ENCODE measurements around the gene NOC2L. TPM values are rescaled to one million over a fixed set of nuclear protein-coding genes. Genes with fewer than 3 reads are reported as not detected.

The NOC2L gene
- total RNA-seq, 1 donor from 2014 or later: 192 TPM

DNA sequence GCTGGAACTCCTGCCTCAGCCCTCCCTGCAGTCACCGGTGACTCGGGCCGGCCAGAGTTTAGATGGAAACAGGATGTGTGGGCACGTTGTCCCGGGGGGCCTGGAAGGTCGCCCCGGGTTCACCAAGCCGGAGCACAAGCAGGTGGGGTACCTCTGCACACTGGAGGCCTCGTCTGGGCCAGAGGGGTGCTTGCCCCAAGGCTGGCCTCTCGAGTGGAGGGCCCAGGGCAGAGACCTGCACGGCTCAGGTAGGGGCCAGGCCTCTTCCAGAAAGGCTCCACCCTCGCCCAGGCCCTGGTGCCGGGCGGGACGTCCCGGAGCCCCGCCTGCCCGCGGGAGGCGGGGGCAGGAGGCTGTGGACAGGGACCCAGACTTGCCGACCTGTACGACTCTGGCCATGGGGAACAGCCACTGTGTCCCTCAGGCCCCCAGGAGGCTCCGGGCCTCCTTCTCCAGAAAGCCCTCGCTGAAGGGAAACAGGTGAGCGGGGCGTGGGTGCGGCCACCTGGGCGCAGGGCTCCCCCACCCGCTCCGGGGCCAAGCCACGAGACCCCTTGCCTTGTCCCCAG, 7.2 kb upstream of the NOC2L start, which contains the start of gene PLEKHN1:
PLEKHN1 (plus strand) TSS at position 348 of the 569 bp plus-strand sequence; CDS start at position 398, 50 bp downstream.
- peaks cover 7% of the 10 kb centered on the region for H3K4me1 Mint-ChIP-seq
- peaks cover 15% of the 10 kb centered on the region for H3K36me3 Mint-ChIP-seq (ENCODE audit: low read depth)
- intact Hi-C loops (cut with micrococcal nuclease): no loop called here
- DNase-seq: peak; percentile 81
- peak within 1 kb of the TSS; percentile 86 for H3K4me3 Mint-ChIP-seq
- H3K9me3 Mint-ChIP-seq: no peaks in the 10 kb centered on the region
- peak within 1 kb of the TSS; percentile 85 for H3K27ac Mint-ChIP-seq
- peaks cover 10% of the 10 kb centered on the region for H3K27me3 Mint-ChIP-seq

GRCh38 chr1:965526-966134, 6.6 kb upstream of the NOC2L start:
- Mint-ChIP-seq H3K27me3 (peaks cover 10% of the 10 kb centered on the region), H3K4me3 (peak overlapping the region; percentile 63), H3K27ac (peak overlapping the region; percentile 53), H3K4me1 (peaks cover 7% of the 10 kb centered on the region), H3K36me3 (ENCODE audit: low read depth) (peaks cover 15% of the 10 kb centered on the region), H3K9me3 (no peaks in the 10 kb centered on the region)
- DNase-seq: no peak
- intact Hi-C loops (cut with micrococcal nuclease): no loop called here

- H3K36me3 Mint-ChIP-seq (ENCODE audit: low read depth): peaks cover 15% of the 10 kb centered on the region
- H3K4me1 Mint-ChIP-seq: peaks cover 7% of the 10 kb centered on the region
- no peaks in the 10 kb centered on the region for H3K9me3 Mint-ChIP-seq
- H3K27ac Mint-ChIP-seq: no peak overlapping the region
- H3K4me3 Mint-ChIP-seq: peak overlapping the region; percentile 63
- intact Hi-C loops (cut with micrococcal nuclease): no loop called here
- peaks cover 10% of the 10 kb centered on the region for H3K27me3 Mint-ChIP-seq
- no peak for DNase-seq
Measured at GRCh38 chr1:964691-965525, 5.9 kb upstream of the NOC2L start.

GRCh38 chr1:963746-964525, 4.9 kb upstream of the NOC2L start:
- no peaks in the 10 kb centered on the region for H3K9me3 Mint-ChIP-seq
- DNase-seq: no peak

GRCh38 chr1:963301-963651, 4.2 kb upstream of the NOC2L start:
- no peak for DNase-seq
- Mint-ChIP-seq H3K27ac (no peak overlapping the region), H3K4me3 (no peak overlapping the region), H3K27me3 (peaks cover under 1% of the 10 kb centered on the region), H3K36me3 (ENCODE audit: low read depth) (peaks cover 19% of the 10 kb centered on the region), H3K9me3 (no peaks in the 10 kb centered on the region), H3K4me1 (peaks cover 10% of the 10 kb centered on the region)
- intact Hi-C loops (cut with micrococcal nuclease): no loop called here

More at GRCh38 chr1:963746-964525, 4.9 kb upstream of the NOC2L start:
- Mint-ChIP-seq H3K27ac (no peak overlapping the region), H3K4me1 (peaks cover 10% of the 10 kb centered on the region), H3K4me3 (peak overlapping the region; percentile 7), H3K36me3 (ENCODE audit: low read depth) (peaks cover 16% of the 10 kb centered on the region), H3K27me3 (peaks cover 7% of the 10 kb centered on the region)
- intact Hi-C loops (cut with micrococcal nuclease): no loop called here

- intact Hi-C loops (cut with micrococcal nuclease): no loop called here
- Mint-ChIP-seq H3K9me3 (no peaks in the 10 kb centered on the region), H3K27me3 (no peaks in the 10 kb centered on the region), H3K36me3 (ENCODE audit: low read depth) (peaks cover 21% of the 10 kb centered on the region), H3K4me3 (peak overlapping the region; percentile 69), H3K27ac (no peak overlapping the region), H3K4me1 (peaks cover 13% of the 10 kb centered on the region)
- no peak for DNase-seq
Measured at GRCh38 chr1:962381-963300, 3.6 kb upstream of the NOC2L start.

DNA sequence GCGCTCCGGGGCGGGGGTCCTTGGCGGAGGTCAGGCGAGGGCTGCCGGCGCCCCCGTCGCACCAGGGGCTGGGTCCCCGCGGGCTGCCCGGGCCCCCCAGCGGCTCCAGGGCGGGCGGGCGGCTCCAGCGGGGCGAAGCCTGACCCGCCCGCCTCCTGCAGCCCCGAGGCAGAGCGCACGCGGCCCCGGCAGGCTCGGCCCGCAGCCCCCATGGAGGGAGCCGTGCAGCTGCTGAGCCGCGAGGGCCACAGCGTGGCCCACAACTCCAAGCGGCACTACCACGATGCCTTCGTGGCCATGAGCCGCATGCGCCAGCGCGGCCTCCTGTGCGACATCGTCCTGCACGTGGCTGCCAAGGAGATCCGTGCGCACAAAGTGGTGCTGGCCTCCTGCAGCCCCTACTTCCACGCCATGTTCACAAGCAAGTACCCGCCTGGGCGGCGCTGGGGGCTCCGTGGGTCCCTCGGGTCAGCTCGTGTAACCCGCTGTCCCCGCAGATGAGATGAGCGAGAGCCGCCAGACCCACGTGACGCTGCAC, 2.1 kb upstream of the NOC2L start:
- DNase-seq: peak; percentile 65
- Mint-ChIP-seq H3K27ac (no peak overlapping the region), H3K9me3 (no peaks in the 10 kb centered on the region), H3K4me1 (peaks cover 17% of the 10 kb centered on the region), H3K36me3 (ENCODE audit: low read depth) (peaks cover 27% of the 10 kb centered on the region), H3K27me3 (no peaks in the 10 kb centered on the region), H3K4me3 (peak overlapping the region; percentile 69)
- intact Hi-C loops (cut with micrococcal nuclease): no loop called here

DNA sequence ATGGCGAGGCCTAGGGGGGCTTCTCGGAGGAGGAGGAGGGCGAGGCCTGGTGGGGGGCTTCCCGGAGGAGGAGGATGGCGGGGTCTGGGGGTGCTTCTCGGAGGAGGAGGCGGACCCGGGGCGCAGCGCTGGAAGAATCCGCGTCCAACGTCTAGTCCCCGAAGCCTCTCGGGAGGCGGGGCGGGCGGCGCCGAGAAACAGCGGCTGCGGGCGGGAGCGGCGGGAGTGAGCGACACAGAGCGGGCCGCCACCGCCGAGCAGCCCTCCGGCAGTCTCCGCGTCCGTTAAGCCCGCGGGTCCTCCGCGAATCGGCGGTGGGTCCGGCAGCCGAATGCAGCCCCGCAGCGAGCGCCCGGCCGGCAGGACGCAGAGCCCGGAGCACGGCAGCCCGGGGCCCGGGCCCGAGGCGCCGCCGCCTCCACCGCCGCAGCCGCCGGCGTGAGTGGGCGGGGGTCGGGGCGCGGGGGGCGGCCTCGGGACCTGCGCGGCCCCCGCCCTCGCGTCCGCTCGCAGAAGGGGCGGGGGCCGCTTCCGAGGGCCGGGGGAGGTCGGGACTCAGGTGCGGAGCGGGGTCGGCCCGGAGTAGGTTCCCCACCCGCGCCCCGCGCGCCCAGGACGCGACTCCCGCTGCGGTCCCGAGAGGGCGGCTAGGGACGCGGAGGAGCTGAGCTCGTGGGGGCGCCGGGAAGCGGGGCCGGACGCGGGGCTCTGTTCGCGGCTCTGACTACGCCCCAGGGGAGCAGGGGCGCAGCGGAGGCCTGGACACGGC, 1.5 kb upstream of the NOC2L start, which contains the start of gene KLHL17:
KLHL17 (plus strand) TSS at position 222 of the 769 bp plus-strand sequence; CDS start at position 332, 110 bp downstream.
- H3K4me3 Mint-ChIP-seq: peak within 1 kb of the TSS; percentile 99
- intact Hi-C loops (cut with micrococcal nuclease): no loop called here
- peak; percentile 95 for DNase-seq
- peaks cover 15% of the 10 kb centered on the region for H3K4me1 Mint-ChIP-seq
- H3K27me3 Mint-ChIP-seq: no peaks in the 10 kb centered on the region
- H3K27ac Mint-ChIP-seq: peak within 1 kb of the TSS; percentile 65
- H3K36me3 Mint-ChIP-seq (ENCODE audit: low read depth): peaks cover 31% of the 10 kb centered on the region
- H3K9me3 Mint-ChIP-seq: no peaks in the 10 kb centered on the region

DNA sequence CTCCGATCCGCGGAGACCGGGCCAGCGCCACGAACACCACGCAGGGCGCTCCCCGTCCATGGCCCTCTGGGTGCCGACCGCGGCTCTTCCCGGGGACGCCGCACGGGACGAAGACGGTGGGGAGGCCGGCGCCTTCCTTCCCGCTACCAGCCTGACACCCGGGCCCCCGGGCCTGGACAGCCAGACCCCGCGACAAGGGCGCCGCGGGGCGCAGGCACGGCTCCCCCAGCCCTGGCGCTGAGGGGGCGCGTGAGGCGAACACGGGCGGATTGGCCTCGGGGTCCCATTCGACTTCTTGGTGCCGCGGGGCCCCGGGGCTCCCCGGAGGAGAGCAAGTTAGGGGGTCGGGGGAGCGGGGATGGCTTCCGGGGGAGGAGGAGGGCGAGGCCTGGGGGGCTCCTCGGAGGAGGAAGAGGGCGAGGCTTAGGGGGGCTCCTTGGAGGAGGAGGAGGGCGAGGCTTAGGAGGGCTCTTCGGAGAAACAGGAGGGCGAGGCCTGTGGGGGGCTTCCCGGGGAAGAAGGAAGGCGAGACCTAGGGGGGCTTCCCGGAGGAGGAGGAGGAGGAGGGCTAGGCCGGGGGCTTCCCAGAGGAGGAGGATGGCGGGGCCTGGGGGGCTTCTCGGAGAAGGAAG, 791 bp upstream of the NOC2L start:
- H3K9me3 Mint-ChIP-seq: no peaks in the 10 kb centered on the region
- peak overlapping the region; percentile 65 for H3K27ac Mint-ChIP-seq
- intact Hi-C loops (cut with micrococcal nuclease): loop anchor here (1.0 kb wide), 1 partner anchor 7 kb away; no protein-coding TSS in a partner anchor
- H3K4me1 Mint-ChIP-seq: peaks cover 19% of the 10 kb centered on the region
- no peak for DNase-seq
- peaks cover 35% of the 10 kb centered on the region for H3K36me3 Mint-ChIP-seq (ENCODE audit: low read depth)
- no peaks in the 10 kb centered on the region for H3K27me3 Mint-ChIP-seq
- peak overlapping the region; percentile 99 for H3K4me3 Mint-ChIP-seq

- no peaks in the 10 kb centered on the region for H3K27me3 Mint-ChIP-seq
Measured at GRCh38 chr1:956636-957035, 2.4 kb downstream of the NOC2L start.

GRCh38 chr1:955474-955873, 3.6 kb downstream of the NOC2L start:
- Mint-ChIP-seq H3K36me3 (ENCODE audit: low read depth) (peaks cover 50% of the 10 kb centered on the region), H3K4me1 (peaks cover 19% of the 10 kb centered on the region), H3K9me3 (no peaks in the 10 kb centered on the region), H3K27ac (no peak overlapping the region), H3K27me3 (no peaks in the 10 kb centered on the region), H3K4me3 (no peak overlapping the region)
- intact Hi-C loops (cut with micrococcal nuclease): no loop called here
- no peak for DNase-seq

More at GRCh38 chr1:956636-957035, 2.4 kb downstream of the NOC2L start:
- Mint-ChIP-seq H3K4me3 (no peak overlapping the region), H3K4me1 (peaks cover 16% of the 10 kb centered on the region), H3K27ac (no peak overlapping the region), H3K36me3 (ENCODE audit: low read depth) (peaks cover 42% of the 10 kb centered on the region), H3K9me3 (no peaks in the 10 kb centered on the region)
- intact Hi-C loops (cut with micrococcal nuclease): no loop called here
- no peak for DNase-seq

Data from activated CD4-positive, alpha-beta T cell treated with anti-CD3 and anti-CD28 coated beads, Interleukin-2, amount 10 ng/mL, durations not matched to agents 24 days and 14 days (primary cell).